IMR-90 (cell line): ENCODE measurements around the gene ADPRM.

ENCODE experiments used
- CTCF ChIP-seq: conservative IDR thresholded peaks from 2 replicates; pipeline ENCODE4 v1.5.1; 2012; ENCODE audit warnings: mild to moderate bottlenecking, low read depth, low read length, improper control_type of control experiment
- POLR2A ChIP-seq: IDR thresholded peaks from 2 replicates; pipeline ENCODE4 v1.6.1; 2012; ENCODE audit warnings: mild to moderate bottlenecking, low read depth, low read length
- RAD21 ChIP-seq: IDR thresholded peaks from 2 replicates; pipeline ENCODE4 v1.6.1; 2012; ENCODE audit warnings: low read length, improper control_type of control experiment

DNA sequence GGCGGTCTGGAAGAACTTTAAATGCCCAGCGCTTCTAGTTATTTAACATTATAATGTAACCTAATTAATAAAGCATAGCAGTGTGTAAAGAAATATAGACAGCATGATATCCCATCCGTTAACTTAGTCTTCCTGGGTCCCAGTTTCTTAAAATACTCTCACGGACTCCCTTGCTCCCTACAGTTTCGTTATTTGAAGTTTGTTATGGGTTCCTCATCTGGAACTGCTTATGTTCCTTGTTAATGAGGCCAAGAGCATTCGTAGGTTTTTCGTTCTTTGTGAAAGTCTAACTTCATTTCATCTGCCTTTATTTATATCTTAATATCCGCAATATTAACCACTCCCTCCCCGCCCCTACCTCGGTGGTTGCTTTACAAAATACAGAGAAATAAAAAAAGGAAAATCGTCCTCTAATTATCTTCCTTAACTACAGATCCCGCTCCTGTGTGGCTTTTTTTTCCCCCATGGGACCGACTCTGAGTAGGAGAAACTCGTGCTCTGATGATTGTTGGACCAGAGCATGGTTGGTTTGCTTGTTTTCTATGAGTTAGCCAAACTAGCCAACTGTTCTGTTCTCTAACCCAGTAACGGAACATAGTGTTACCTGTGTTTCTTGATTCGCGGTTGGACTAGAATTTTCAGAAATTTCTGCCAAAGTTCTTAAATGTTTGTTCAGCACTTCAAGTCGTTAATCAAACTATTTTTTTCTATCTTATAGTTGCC lies 863 bp downstream of the ADPRM start:
- no peak for TF ChIP-seq RAD21
- no peak for TF ChIP-seq CTCF
- TF ChIP-seq POLR2A = no peak
